ENCODE results near the gene ASS1. TPM values are rescaled to one million over a fixed set of nuclear protein-coding genes. Genes with fewer than 3 reads are reported as not detected.
A peak's percentile ranks its signal among the peaks of the same experiment; 100 is the strongest.

Gene ASS1
- polyA plus RNA-seq, 1 experiment = 99.5 TPM

DNA sequence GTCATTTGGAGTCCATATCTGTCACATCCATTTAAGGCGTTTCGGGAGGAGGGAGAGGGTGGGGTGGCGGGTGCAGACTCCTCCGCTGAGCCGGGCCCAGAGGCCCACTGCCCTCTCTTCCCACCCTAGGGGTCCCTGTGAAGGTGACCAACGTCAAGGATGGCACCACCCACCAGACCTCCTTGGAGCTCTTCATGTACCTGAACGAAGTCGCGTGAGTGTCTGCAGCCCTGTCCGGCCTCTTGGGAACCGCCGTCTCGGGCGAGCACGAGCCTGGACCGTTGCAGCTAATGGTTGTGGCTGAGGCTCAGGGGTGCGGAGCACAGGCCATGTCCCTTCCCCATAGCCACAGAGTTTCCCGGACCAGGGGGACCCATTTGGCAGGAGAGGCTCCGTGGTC, 34.8 kb downstream of the ASS1 start:
- Histone ChIP-seq H3K4me3 (ENCODE audit: low read depth, low read length) (no peak overlapping the region), H3K27me3 (ENCODE audit: control insufficient read depth, insufficient read depth, low read length) (peaks cover 30% of the 10 kb centered on the region), H3K27ac (ENCODE audit: low read depth, low read length) (no peak overlapping the region), H3K9me3 (ENCODE audit: control insufficient read depth, insufficient read depth, low read length) (no peaks in the 10 kb centered on the region)
- TF ChIP-seq, protein P1, sequence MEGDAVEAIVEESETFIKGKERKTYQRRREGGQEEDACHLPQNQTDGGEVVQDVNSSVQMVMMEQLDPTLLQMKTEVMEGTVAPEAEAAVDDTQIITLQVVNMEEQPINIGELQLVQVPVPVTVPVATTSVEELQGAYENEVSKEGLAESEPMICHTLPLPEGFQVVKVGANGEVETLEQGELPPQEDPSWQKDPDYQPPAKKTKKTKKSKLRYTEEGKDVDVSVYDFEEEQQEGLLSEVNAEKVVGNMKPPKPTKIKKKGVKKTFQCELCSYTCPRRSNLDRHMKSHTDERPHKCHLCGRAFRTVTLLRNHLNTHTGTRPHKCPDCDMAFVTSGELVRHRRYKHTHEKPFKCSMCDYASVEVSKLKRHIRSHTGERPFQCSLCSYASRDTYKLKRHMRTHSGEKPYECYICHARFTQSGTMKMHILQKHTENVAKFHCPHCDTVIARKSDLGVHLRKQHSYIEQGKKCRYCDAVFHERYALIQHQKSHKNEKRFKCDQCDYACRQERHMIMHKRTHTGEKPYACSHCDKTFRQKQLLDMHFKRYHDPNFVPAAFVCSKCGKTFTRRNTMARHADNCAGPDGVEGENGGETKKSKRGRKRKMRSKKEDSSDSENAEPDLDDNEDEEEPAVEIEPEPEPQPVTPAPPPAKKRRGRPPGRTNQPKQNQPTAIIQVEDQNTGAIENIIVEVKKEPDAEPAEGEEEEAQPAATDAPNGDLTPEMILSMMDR (IDR thresholded peaks at IDR 0.05; ENCODE audit: low read depth, low read length) = no peak
- no peak for DNase-seq (ENCODE audit: low read depth, low spot score)
- ChIA-PET POLR2A (no interaction called here), CTCF (no interaction called here)

DNA sequence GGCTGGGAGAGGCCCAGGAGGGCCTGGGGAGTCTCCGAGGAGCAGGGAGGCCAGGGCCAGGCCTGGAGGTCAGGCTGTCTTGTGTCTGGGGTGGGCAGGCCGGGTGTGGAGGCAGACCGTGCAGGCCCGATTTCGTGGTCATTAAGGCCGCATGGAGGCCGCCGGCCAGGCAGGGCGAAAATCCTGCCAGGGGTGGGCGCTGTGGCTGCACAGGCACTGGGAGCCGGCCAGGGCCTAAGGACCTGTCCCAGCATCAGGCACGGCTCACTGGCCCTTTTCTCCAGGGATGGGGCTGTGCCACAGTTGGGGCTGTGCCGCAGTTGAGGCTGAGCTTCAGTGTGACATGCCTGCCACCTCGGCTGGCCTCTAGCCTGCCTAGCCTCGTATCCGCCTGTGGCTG, 35.9 kb downstream of the ASS1 start:
- Histone ChIP-seq H3K4me3 (ENCODE audit: low read depth, low read length) (no peak overlapping the region), H3K9me3 (ENCODE audit: control insufficient read depth, insufficient read depth, low read length) (no peaks in the 10 kb centered on the region), H3K27me3 (ENCODE audit: control insufficient read depth, insufficient read depth, low read length) (peaks cover 25% of the 10 kb centered on the region), H3K27ac (ENCODE audit: low read depth, low read length) (no peak overlapping the region)
- TF ChIP-seq, protein P1 (IDR thresholded peaks at IDR 0.05; ENCODE audit: low read depth, low read length) = 0 out of 2 replicates have a peak, but pooled peaks have one; percentile 11
- POLR2A ChIA-PET = no interaction called here
- no peak for DNase-seq (ENCODE audit: low read depth, low spot score)
- CTCF ChIA-PET = no interaction called here

DNA sequence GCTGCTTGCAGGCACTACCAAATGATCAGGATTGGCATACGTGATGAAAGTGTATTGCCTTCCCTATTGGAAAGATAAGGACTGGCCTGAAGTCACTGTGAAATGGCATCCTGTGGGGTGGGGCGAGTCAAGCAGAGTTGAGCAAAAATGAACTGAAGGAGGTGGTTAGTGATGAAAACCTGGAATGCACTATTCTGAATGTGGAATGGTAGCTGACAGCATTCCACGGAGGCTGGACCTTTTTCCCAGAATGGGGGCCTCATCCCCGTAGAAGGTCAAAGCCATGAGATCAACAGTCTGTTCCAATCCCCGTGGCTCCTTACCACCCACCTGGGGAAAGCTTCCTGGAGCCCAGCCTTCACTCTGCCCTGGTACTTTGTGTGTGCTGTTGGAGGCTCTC, 37.7 kb downstream of the ASS1 start:
- CTCF ChIA-PET = no interaction called here

DNA sequence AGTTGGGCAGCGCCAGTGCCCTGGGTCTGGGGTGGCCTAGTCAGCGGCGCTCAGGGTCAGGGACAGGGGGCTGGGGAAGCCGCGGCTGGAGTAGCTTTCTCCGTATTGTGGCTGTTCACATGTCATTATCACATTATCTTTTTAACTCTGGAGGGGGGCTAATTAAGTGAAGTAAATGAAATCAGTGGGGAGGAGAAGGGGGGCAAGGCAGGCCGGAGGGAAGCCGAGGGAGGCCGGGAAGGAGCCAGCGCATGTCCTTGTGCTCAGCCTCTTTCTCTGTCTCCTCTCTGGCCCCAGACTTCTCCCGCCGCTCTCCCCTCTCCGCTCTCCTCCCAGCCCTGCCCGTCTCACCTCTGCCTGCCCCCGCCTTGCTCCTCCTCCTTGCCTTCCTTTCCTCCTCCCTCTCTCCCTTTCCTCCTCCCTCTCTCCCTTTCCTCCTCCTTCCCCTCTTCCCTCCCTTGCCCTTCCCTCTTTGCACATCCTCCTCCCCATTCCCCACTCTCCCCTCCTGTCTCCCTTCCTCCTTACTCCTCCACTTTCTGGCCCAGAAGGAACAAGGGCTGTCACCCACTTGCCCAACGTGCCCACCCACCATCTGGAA, 38.7 kb downstream of the ASS1 start:
- ChIA-PET CTCF (no interaction called here), POLR2A (no interaction called here)
- Histone ChIP-seq H3K27ac (ENCODE audit: low read depth, low read length) (no peak overlapping the region), H3K4me3 (ENCODE audit: low read depth, low read length) (no peak overlapping the region), H3K27me3 (ENCODE audit: control insufficient read depth, insufficient read depth, low read length) (peaks cover 28% of the 10 kb centered on the region), H3K9me3 (ENCODE audit: control insufficient read depth, insufficient read depth, low read length) (no peaks in the 10 kb centered on the region)
- TF ChIP-seq, protein P1 (IDR thresholded peaks at IDR 0.05; ENCODE audit: low read depth, low read length) = no peak
- DNase-seq (ENCODE audit: low read depth, low spot score) = no peak

More for the DNA sequence above, 37.7 kb downstream of the ASS1 start:
- Histone ChIP-seq H3K27ac (ENCODE audit: low read depth, low read length) (no peak overlapping the region), H3K27me3 (ENCODE audit: control insufficient read depth, insufficient read depth, low read length) (peaks cover 28% of the 10 kb centered on the region), H3K4me3 (ENCODE audit: low read depth, low read length) (no peak overlapping the region), H3K9me3 (ENCODE audit: control insufficient read depth, insufficient read depth, low read length) (no peaks in the 10 kb centered on the region)
- POLR2A ChIA-PET = no interaction called here
- no peak for DNase-seq (ENCODE audit: low read depth, low spot score)
- TF ChIP-seq, protein P1 (IDR thresholded peaks at IDR 0.05; ENCODE audit: low read depth, low read length) = no peak

DNA sequence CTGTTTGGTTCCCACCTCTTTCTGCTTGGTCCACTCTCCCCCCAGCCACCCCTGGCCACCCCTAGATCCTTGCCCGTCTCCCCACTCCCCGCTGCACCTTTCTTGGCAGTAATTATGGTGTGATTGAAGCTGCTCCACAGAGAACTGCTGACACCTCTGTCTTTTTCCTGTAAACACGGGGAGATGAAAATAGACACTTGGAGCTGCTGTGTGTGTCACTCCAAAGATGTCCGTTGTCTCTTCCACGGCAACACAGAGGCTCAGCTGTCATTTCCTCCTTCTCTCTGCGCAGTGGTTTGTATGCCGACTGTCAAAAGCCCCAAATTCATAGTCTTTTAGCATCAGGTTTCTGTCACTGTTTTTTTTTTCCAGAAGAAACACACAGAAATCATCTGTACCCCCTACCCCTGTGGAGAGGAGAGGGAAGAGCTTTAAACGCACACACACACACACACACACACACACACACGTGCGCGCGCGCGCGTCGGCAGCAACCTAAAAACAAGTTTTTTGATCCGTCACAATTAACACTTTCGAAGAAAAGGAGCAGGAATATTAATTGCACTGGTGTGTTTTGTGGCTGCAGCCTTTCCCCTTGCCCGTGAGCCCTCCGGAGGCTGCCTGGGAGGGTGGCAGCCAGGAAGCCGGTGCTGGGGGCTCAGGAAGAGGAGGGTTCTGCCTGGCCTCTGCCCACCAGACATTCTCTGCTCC, 39.8 kb downstream of the ASS1 start:
- POLR2A ChIA-PET = no interaction called here
- CTCF ChIA-PET = interaction anchor here (0.7 kb wide), 1 partner anchor 200 kb away, joined by 3 read pairs; no protein-coding TSS in a partner anchor
- TF ChIP-seq, protein P1 (IDR thresholded peaks at IDR 0.05; ENCODE audit: low read depth, low read length) = no peak
- no peak for DNase-seq (ENCODE audit: low read depth, low spot score)
- Histone ChIP-seq H3K4me3 (ENCODE audit: low read depth, low read length) (no peak overlapping the region), H3K27me3 (ENCODE audit: control insufficient read depth, insufficient read depth, low read length) (peaks cover 29% of the 10 kb centered on the region), H3K9me3 (ENCODE audit: control insufficient read depth, insufficient read depth, low read length) (no peaks in the 10 kb centered on the region), H3K27ac (ENCODE audit: low read depth, low read length) (no peak overlapping the region)
